T-helper 1 cell treated with Interleukin-12 subunit alpha and Interleukin-12 subunit beta and Interleukin-4 antibody, amounts not matched to agents 30 μg/mL and 1 μg/mL, for 36 hours (primary cell): ENCODE measurements around the gene CRB1.

Experiments
- H3K27ac Mint-ChIP-seq: one replicate; pipeline ENCODE4 v1.8.0; 2021; ENCODE audit warnings: mild to moderate bottlenecking, mixed read lengths
- H3K27me3 Mint-ChIP-seq: one replicate; pipeline ENCODE4 v1.8.0; 2021; ENCODE audit warnings: low read depth, mixed read lengths
- H3K36me3 Mint-ChIP-seq: one replicate; pipeline ENCODE4 v1.8.0; 2021; ENCODE audit warnings: low read depth, mixed read lengths
- H3K4me1 Mint-ChIP-seq: one replicate; pipeline ENCODE4 v1.8.0; 2021; ENCODE audit warnings: low read depth, mixed read lengths
- H3K4me3 Mint-ChIP-seq: one replicate; pipeline ENCODE4 v1.8.0; 2021; ENCODE audit warnings: mild to moderate bottlenecking, moderate library complexity, mixed read lengths
- H3K9me3 Mint-ChIP-seq: one replicate; pipeline ENCODE4 v1.8.0; 2021; ENCODE audit warnings: mixed read lengths

The CRB1 gene

GRCh38 chr1:197268012-197268411 lies at the start of gene CRB1:
TSS of gene CRB1 (plus strand) at chr1:197268252. CDS start at chr1:197268413, 161 bp downstream.
- no peaks in the 10 kb centered on the region for H3K4me1 Mint-ChIP-seq
- no peak within 1 kb of the TSS for H3K4me3 Mint-ChIP-seq
- H3K27ac Mint-ChIP-seq: no peak within 1 kb of the TSS
- peaks cover 3% of the 10 kb centered on the region for H3K27me3 Mint-ChIP-seq
- no peaks in the 10 kb centered on the region for H3K9me3 Mint-ChIP-seq
- no peaks in the 10 kb centered on the region for H3K36me3 Mint-ChIP-seq

GRCh38 chr1:197218857-197219256 lies 49.2 kb upstream of the CRB1 start:
- Mint-ChIP-seq H3K4me1 (no peaks in the 10 kb centered on the region), H3K36me3 (no peaks in the 10 kb centered on the region), H3K4me3 (no peak overlapping the region), H3K27ac (no peak overlapping the region), H3K9me3 (peaks cover 3% of the 10 kb centered on the region), H3K27me3 (no peaks in the 10 kb centered on the region)

GRCh38 chr1:197222025-197222685 lies 45.9 kb upstream of the CRB1 start:
- Mint-ChIP-seq H3K27me3 (peaks cover 5% of the 10 kb centered on the region), H3K36me3 (no peaks in the 10 kb centered on the region), H3K4me3 (no peak overlapping the region), H3K4me1 (no peaks in the 10 kb centered on the region), H3K27ac (no peak overlapping the region), H3K9me3 (no peaks in the 10 kb centered on the region)

GRCh38 chr1:197222780-197223179 lies 45.3 kb upstream of the CRB1 start:
- peaks cover 5% of the 10 kb centered on the region for H3K27me3 Mint-ChIP-seq
- H3K36me3 Mint-ChIP-seq: no peaks in the 10 kb centered on the region
- H3K27ac Mint-ChIP-seq: no peak overlapping the region
- no peaks in the 10 kb centered on the region for H3K9me3 Mint-ChIP-seq
- no peaks in the 10 kb centered on the region for H3K4me1 Mint-ChIP-seq
- H3K4me3 Mint-ChIP-seq: no peak overlapping the region

GRCh38 chr1:197224160-197224559 lies 43.9 kb upstream of the CRB1 start:
- H3K36me3 Mint-ChIP-seq: no peaks in the 10 kb centered on the region
- H3K27me3 Mint-ChIP-seq: peaks cover 5% of the 10 kb centered on the region
- no peaks in the 10 kb centered on the region for H3K9me3 Mint-ChIP-seq
- H3K27ac Mint-ChIP-seq: no peak overlapping the region
- no peak overlapping the region for H3K4me3 Mint-ChIP-seq
- no peaks in the 10 kb centered on the region for H3K4me1 Mint-ChIP-seq

GRCh38 chr1:197225611-197226010 lies 42.4 kb upstream of the CRB1 start:
- Mint-ChIP-seq H3K4me3 (no peak overlapping the region), H3K36me3 (no peaks in the 10 kb centered on the region), H3K4me1 (no peaks in the 10 kb centered on the region), H3K9me3 (no peaks in the 10 kb centered on the region), H3K27ac (no peak overlapping the region), H3K27me3 (peaks cover 5% of the 10 kb centered on the region)

GRCh38 chr1:197234581-197234980 lies 33.5 kb upstream of the CRB1 start:
- Mint-ChIP-seq H3K36me3 (no peaks in the 10 kb centered on the region), H3K27ac (no peak overlapping the region), H3K9me3 (no peaks in the 10 kb centered on the region), H3K4me1 (no peaks in the 10 kb centered on the region), H3K4me3 (no peak overlapping the region), H3K27me3 (no peaks in the 10 kb centered on the region)

GRCh38 chr1:197235355-197235754 lies 32.7 kb upstream of the CRB1 start:
- Mint-ChIP-seq H3K4me3 (no peak overlapping the region), H3K36me3 (no peaks in the 10 kb centered on the region), H3K4me1 (no peaks in the 10 kb centered on the region), H3K27me3 (no peaks in the 10 kb centered on the region), H3K27ac (no peak overlapping the region), H3K9me3 (no peaks in the 10 kb centered on the region)

GRCh38 chr1:197247465-197247864 lies 20.6 kb upstream of the CRB1 start:
- Mint-ChIP-seq H3K4me1 (no peaks in the 10 kb centered on the region), H3K4me3 (no peak overlapping the region), H3K27me3 (no peaks in the 10 kb centered on the region), H3K9me3 (no peaks in the 10 kb centered on the region), H3K36me3 (no peaks in the 10 kb centered on the region), H3K27ac (no peak overlapping the region)

GRCh38 chr1:197249324-197249723 lies 18.7 kb upstream of the CRB1 start:
- Mint-ChIP-seq H3K36me3 (no peaks in the 10 kb centered on the region), H3K4me3 (no peak overlapping the region), H3K27me3 (no peaks in the 10 kb centered on the region), H3K27ac (no peak overlapping the region), H3K4me1 (no peaks in the 10 kb centered on the region), H3K9me3 (no peaks in the 10 kb centered on the region)

- no peaks in the 10 kb centered on the region for H3K27me3 Mint-ChIP-seq
Measured at GRCh38 chr1:197250616-197251015, 17.4 kb upstream of the CRB1 start.

GRCh38 chr1:197252973-197253372 lies 15.1 kb upstream of the CRB1 start:
- no peak overlapping the region for H3K27ac Mint-ChIP-seq
- no peaks in the 10 kb centered on the region for H3K4me1 Mint-ChIP-seq
- no peaks in the 10 kb centered on the region for H3K27me3 Mint-ChIP-seq
- no peak overlapping the region for H3K4me3 Mint-ChIP-seq
- H3K9me3 Mint-ChIP-seq: no peaks in the 10 kb centered on the region
- H3K36me3 Mint-ChIP-seq: no peaks in the 10 kb centered on the region

More at GRCh38 chr1:197250616-197251015, 17.4 kb upstream of the CRB1 start:
- no peak overlapping the region for H3K4me3 Mint-ChIP-seq
- H3K36me3 Mint-ChIP-seq: no peaks in the 10 kb centered on the region
- H3K4me1 Mint-ChIP-seq: no peaks in the 10 kb centered on the region
- no peak overlapping the region for H3K27ac Mint-ChIP-seq
- H3K9me3 Mint-ChIP-seq: no peaks in the 10 kb centered on the region

GRCh38 chr1:197254866-197255265 lies 13.2 kb upstream of the CRB1 start:
- peaks cover 6% of the 10 kb centered on the region for H3K27me3 Mint-ChIP-seq
- H3K4me1 Mint-ChIP-seq: no peaks in the 10 kb centered on the region
- H3K9me3 Mint-ChIP-seq: no peaks in the 10 kb centered on the region
- H3K4me3 Mint-ChIP-seq: no peak overlapping the region
- no peak overlapping the region for H3K27ac Mint-ChIP-seq
- H3K36me3 Mint-ChIP-seq: no peaks in the 10 kb centered on the region

GRCh38 chr1:197264936-197265567 lies 3.0 kb upstream of the CRB1 start:
- H3K4me1 Mint-ChIP-seq: no peaks in the 10 kb centered on the region
- no peaks in the 10 kb centered on the region for H3K9me3 Mint-ChIP-seq
- no peaks in the 10 kb centered on the region for H3K36me3 Mint-ChIP-seq
- H3K27me3 Mint-ChIP-seq: peaks cover 3% of the 10 kb centered on the region
- H3K27ac Mint-ChIP-seq: no peak overlapping the region
- no peak overlapping the region for H3K4me3 Mint-ChIP-seq

GRCh38 chr1:197269053-197269452 lies 1.0 kb downstream of the CRB1 start:
- no peaks in the 10 kb centered on the region for H3K36me3 Mint-ChIP-seq
- no peaks in the 10 kb centered on the region for H3K4me1 Mint-ChIP-seq
- H3K9me3 Mint-ChIP-seq: no peaks in the 10 kb centered on the region
- H3K4me3 Mint-ChIP-seq: no peak overlapping the region
- peaks cover 3% of the 10 kb centered on the region for H3K27me3 Mint-ChIP-seq
- H3K27ac Mint-ChIP-seq: no peak overlapping the region
